ENCODE data around the gene SEC23IP.

DNA sequence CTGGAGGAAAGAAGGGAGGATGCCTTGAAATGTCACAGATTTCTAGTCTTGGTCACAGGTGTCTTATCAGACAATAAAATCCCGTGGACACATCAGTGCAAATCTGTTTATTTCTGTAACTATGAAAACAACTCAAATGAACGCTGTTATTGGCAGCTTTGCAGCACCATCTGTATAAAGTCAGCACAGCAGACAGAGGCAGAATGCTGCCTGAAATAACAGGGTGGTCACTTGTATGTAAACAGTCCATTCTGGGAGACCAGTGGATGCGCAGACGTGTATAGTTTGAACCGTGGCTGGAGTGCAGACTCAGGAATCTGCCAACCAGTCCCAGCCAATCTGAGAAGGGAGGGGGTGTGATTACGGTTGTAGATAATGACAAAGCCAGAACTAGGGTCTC lies 54.8 kb downstream of the SEC23IP start:
- no peak for TF ChIP-seq ZNF157 (tag by site-specific recombination; IDR thresholded peaks at IDR 0.05)
- TF ChIP-seq, protein P1, sequence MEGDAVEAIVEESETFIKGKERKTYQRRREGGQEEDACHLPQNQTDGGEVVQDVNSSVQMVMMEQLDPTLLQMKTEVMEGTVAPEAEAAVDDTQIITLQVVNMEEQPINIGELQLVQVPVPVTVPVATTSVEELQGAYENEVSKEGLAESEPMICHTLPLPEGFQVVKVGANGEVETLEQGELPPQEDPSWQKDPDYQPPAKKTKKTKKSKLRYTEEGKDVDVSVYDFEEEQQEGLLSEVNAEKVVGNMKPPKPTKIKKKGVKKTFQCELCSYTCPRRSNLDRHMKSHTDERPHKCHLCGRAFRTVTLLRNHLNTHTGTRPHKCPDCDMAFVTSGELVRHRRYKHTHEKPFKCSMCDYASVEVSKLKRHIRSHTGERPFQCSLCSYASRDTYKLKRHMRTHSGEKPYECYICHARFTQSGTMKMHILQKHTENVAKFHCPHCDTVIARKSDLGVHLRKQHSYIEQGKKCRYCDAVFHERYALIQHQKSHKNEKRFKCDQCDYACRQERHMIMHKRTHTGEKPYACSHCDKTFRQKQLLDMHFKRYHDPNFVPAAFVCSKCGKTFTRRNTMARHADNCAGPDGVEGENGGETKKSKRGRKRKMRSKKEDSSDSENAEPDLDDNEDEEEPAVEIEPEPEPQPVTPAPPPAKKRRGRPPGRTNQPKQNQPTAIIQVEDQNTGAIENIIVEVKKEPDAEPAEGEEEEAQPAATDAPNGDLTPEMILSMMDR (tag by site-specific recombination; IDR thresholded peaks at IDR 0.05) = no peak
- no peak for TF ChIP-seq ZNF830 (tag by site-specific recombination; IDR thresholded peaks at IDR 0.05; ENCODE audit: low read depth)
- no peak for TF ChIP-seq ZNF274 (IDR thresholded peaks at IDR 0.05; ENCODE audit: low read length)
- TF ChIP-seq ZNF274 (tag by site-specific recombination; IDR thresholded peaks at IDR 0.05; ENCODE audit: borderline replicate concordance) = no peak
- no peak for TF ChIP-seq ZNF558 (tag by site-specific recombination; IDR thresholded peaks at IDR 0.05)
- TF ChIP-seq, protein P2, sequence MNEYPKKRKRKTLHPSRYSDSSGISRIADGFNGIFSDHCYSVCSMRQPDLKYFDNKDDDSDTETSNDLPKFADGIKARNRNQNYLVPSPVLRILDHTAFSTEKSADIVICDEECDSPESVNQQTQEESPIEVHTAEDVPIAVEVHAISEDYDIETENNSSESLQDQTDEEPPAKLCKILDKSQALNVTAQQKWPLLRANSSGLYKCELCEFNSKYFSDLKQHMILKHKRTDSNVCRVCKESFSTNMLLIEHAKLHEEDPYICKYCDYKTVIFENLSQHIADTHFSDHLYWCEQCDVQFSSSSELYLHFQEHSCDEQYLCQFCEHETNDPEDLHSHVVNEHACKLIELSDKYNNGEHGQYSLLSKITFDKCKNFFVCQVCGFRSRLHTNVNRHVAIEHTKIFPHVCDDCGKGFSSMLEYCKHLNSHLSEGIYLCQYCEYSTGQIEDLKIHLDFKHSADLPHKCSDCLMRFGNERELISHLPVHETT (tag by site-specific recombination; IDR thresholded peaks at IDR 0.05) = no peak
- TF ChIP-seq, protein P3, sequence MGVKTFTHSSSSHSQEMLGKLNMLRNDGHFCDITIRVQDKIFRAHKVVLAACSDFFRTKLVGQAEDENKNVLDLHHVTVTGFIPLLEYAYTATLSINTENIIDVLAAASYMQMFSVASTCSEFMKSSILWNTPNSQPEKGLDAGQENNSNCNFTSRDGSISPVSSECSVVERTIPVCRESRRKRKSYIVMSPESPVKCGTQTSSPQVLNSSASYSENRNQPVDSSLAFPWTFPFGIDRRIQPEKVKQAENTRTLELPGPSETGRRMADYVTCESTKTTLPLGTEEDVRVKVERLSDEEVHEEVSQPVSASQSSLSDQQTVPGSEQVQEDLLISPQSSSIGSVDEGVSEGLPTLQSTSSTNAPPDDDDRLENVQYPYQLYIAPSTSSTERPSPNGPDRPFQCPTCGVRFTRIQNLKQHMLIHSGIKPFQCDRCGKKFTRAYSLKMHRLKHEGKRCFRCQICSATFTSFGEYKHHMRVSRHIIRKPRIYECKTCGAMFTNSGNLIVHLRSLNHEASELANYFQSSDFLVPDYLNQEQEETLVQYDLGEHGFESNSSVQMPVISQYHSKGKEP (tag by site-specific recombination; IDR thresholded peaks at IDR 0.05) = no peak
- TF ChIP-seq ZNF23 (tag by site-specific recombination; IDR thresholded peaks at IDR 0.05; ENCODE audit: borderline replicate concordance) = no peak
- TF ChIP-seq ZNF433 (tag by site-specific recombination; IDR thresholded peaks at IDR 0.05; ENCODE audit: low read depth) = no peak
- TF ChIP-seq PRDM1 (tag by site-specific recombination; IDR thresholded peaks at IDR 0.05) = no peak
- TF ChIP-seq ZBTB1 (tag by site-specific recombination; IDR thresholded peaks at IDR 0.05) = no peak
